Measurements from ENCODE around the gene BCDIN3D.
"Not testable (repeated sequence)": the region's sequence is repeated elsewhere in the genome, so short reads cannot be mapped to it uniquely, and the experiment has no call there.

Gene BCDIN3D

GRCh38 chr12:49882248-49882850, 39.4 kb upstream of the BCDIN3D start:
- no peak overlapping the region for H3K4me3 ChIP-seq (ENCODE audit: low read depth, low read length)
- TF ChIP-seq, protein P1, sequence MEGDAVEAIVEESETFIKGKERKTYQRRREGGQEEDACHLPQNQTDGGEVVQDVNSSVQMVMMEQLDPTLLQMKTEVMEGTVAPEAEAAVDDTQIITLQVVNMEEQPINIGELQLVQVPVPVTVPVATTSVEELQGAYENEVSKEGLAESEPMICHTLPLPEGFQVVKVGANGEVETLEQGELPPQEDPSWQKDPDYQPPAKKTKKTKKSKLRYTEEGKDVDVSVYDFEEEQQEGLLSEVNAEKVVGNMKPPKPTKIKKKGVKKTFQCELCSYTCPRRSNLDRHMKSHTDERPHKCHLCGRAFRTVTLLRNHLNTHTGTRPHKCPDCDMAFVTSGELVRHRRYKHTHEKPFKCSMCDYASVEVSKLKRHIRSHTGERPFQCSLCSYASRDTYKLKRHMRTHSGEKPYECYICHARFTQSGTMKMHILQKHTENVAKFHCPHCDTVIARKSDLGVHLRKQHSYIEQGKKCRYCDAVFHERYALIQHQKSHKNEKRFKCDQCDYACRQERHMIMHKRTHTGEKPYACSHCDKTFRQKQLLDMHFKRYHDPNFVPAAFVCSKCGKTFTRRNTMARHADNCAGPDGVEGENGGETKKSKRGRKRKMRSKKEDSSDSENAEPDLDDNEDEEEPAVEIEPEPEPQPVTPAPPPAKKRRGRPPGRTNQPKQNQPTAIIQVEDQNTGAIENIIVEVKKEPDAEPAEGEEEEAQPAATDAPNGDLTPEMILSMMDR (IDR thresholded peaks at IDR 0.05; ENCODE audit: control insufficient read depth, extremely low read depth, insufficient read depth), result no peak
- DNase-seq (ENCODE audit: low read depth), result no peak

DNA sequence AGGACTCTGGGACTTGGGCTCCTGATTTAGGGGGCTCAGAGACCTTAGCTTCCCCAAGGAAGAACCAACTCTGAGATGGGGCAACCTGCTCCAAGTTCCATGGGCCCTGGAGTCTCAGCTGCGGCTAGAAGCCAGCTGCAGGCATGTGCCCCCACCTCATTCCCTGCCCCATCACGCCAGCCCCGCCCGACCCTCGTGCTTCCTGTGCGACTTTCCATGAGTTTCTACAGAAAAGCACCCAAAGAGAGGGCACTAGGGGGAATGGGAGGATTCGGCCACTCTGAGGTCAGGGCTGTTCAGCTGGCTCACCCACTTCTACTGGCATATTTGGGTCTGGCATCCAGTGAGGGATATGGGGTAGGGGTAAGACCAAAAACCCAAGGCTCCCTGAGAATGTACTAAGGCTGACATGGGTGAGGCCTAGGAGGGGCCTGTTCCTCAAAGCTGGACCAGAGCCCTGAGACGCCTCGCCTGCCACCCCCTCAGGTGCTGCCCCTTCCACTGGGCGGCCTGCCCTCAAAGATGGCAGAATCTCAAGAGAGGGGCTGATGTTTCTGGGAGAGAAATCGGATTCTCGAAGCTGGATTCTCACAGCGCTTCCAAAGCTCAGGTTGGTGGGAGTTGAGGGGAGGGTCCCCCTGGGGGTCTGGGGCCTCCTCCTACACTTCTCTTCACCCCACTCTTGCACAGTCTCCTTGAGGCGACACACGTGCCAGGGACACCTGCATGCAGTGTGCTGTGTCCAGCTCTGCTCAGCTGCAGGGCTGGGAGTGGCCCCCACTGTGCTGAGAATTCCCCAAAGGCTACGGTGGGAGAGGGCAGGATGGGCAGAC, 38.7 kb upstream of the BCDIN3D start:
- DNase-seq (ENCODE audit: low read depth), result no peak
- TF ChIP-seq, protein P1 (IDR thresholded peaks at IDR 0.05; ENCODE audit: control insufficient read depth, extremely low read depth, insufficient read depth), result no peak
- H3K4me3 ChIP-seq (ENCODE audit: low read depth, low read length), result no peak overlapping the region

DNA sequence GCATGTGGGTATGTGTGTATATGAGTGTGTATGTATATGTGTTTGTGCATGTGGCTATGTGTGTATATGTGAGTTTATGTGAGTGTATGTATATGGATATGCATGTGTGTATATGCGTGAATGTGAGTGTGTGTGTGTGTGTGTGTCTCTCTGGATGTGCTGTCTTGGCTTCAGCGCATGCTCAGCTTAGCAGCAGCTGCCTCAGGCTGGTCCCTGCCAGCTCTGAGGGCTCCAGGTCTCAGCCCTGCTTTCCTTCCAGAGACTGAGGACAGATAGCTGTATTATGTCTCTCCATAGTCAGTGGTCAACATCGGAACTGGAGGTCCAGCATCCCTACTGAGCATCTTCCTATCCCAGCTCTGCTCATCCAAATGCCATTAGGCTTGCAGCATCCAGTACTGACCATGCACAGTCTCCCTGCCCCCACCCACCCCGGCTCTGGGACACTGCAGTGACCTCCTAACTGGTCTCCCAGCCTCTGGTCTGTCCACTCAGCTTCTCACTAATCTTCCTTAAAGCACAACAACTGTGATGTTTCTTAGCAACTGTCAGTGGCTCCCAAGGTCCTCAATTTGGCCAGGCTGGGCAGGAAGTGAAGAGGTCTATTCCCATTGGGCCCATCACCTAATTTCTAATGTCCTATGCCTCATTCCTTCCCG, 38.0 kb upstream of the BCDIN3D start:
- TF ChIP-seq, protein P1 (IDR thresholded peaks at IDR 0.05; ENCODE audit: control insufficient read depth, extremely low read depth, insufficient read depth), result no peak
- no peak overlapping the region for H3K4me3 ChIP-seq (ENCODE audit: low read depth, low read length)
- no peak for DNase-seq (ENCODE audit: low read depth)

DNA sequence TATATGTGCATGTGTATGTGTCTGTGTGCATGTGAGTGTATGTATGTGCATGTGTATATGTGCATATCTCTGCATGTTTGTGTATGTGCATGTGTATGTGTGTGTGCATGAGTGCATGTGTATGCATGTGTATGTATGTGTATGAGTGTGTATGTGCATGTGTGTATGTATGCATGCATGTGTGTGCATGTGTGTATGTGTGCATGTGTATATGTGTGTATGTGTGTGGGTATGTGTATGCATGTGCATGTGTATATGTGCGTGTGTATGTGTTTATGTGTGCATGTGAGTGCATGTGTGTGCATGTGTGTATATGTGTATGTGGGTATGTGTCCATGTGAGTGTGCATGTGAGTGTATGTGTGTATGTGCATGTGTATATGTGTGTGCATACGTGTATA, 36.2 kb upstream of the BCDIN3D start:
- DNase-seq (ENCODE audit: low read depth); H3K4me3 ChIP-seq (ENCODE audit: low read depth, low read length): not testable (repeated sequence)

- no peak for DNase-seq (ENCODE audit: low read depth)
- no peak overlapping the region for H3K4me3 ChIP-seq (ENCODE audit: low read depth, low read length)
- TF ChIP-seq, protein P1 (IDR thresholded peaks at IDR 0.05; ENCODE audit: control insufficient read depth, extremely low read depth, insufficient read depth), result no peak
These were observed 35.1 kb upstream of the BCDIN3D start for GRCh38 chr12:49878021-49878420.

DNA sequence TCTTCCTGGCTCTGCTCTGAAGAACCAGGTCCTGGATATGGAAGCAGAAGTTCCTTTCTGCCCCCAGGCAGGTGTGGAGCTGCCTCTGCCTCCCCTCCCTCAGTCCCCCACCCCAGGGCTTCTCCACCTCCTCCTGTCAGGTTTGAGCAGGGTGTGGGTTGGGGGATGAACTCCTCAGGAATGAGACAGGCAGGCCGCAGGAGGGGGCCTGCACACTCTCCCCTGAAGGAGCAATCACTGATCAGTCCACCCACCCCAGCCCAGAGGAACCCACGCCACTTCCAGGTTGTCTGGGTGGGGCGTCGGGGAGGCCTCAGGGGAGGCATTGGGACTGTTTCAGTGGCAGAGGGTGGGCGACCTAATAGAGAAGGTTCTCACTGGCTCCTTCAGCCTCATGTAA, 34.2 kb upstream of the BCDIN3D start:
- no peak for DNase-seq (ENCODE audit: low read depth)
- H3K4me3 ChIP-seq (ENCODE audit: low read depth, low read length), result no peak overlapping the region
- TF ChIP-seq, protein P1 (IDR thresholded peaks at IDR 0.05; ENCODE audit: control insufficient read depth, extremely low read depth, insufficient read depth), result no peak

DNA sequence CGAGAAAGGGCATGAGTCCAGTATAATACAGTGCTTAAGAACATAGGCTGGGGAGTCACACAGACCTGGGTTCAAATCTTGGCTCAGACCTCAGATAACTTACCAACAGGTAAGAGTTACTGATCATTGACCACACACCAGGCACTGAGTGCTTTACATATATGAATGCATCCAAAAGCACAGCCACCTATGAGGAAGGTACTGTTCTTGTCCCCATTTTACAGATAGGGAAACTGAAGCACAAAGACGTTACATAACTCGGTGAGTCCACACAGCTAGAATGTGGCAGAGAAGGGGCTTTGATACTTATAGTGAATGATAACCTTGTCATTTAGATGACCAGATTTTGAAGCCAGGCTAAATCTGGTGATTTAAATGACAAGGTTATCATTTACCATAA, 33.2 kb upstream of the BCDIN3D start:
- DNase-seq (ENCODE audit: low read depth), result no peak
- TF ChIP-seq, protein P1 (IDR thresholded peaks at IDR 0.05; ENCODE audit: control insufficient read depth, extremely low read depth, insufficient read depth), result no peak
- no peak overlapping the region for H3K4me3 ChIP-seq (ENCODE audit: low read depth, low read length)
